Osteocyte (in vitro differentiated cells): ENCODE results near the gene HDAC4. TPM values are rescaled to one million over a fixed set of nuclear protein-coding genes. Genes with fewer than 3 reads are reported as not detected.

Source experiments
- DNase-seq: peaks from one replicate; pipeline ENCODE4 v3.0.0; 2021; ENCODE audit warnings: mixed read lengths; ENCODE audit not compliant: unreplicated experiment; ENCODE audit errors: extremely low spot score
- H3K27ac Mint-ChIP-seq: one replicate; pipeline ENCODE4 v1.8.0; 2021; ENCODE audit warnings: mild to moderate bottlenecking, mixed read lengths; ENCODE audit not compliant: unreplicated experiment
- H3K27me3 Mint-ChIP-seq: one replicate; pipeline ENCODE4 v1.8.0; 2021; ENCODE audit warnings: mixed read lengths; ENCODE audit not compliant: unreplicated experiment
- H3K36me3 Mint-ChIP-seq: one replicate; pipeline ENCODE4 v1.8.0; 2021; ENCODE audit warnings: mixed read lengths; ENCODE audit not compliant: unreplicated experiment
- H3K4me1 Mint-ChIP-seq: one replicate; pipeline ENCODE4 v1.8.0; 2021; ENCODE audit warnings: mixed read lengths; ENCODE audit not compliant: unreplicated experiment
- H3K4me3 Mint-ChIP-seq: one replicate; pipeline ENCODE4 v1.8.0; 2021; ENCODE audit warnings: mild to moderate bottlenecking, moderate library complexity, mixed read lengths; ENCODE audit not compliant: unreplicated experiment
- H3K9me3 Mint-ChIP-seq: one replicate; pipeline ENCODE4 v1.8.0; 2021; ENCODE audit warnings: mixed read lengths; ENCODE audit not compliant: unreplicated experiment
- CTCF ChIP-seq: fragments of 200-600 bp; sonication (generic); IDR thresholded peaks from 2 replicates; pipeline ENCODE4 v1.5.0; 2021; ENCODE audit warnings: antibody characterized with exemption, mild to moderate bottlenecking, moderate library complexity
- total RNA-seq: library from RNA; stranded (reverse); gene quantifications from 2 replicates; pipeline ENCODE4 v1.2.1, GENCODE V29; 2021

The HDAC4 gene
- total RNA-seq, 1 donor from 2014 or later: 30.3 TPM

- Mint-ChIP-seq H3K4me3 (no peak overlapping the region), H3K27ac (no peak overlapping the region), H3K9me3 (no peaks in the 10 kb centered on the region), H3K4me1 (no peaks in the 10 kb centered on the region), H3K27me3 (no peaks in the 10 kb centered on the region), H3K36me3 (peaks cover 5% of the 10 kb centered on the region)
- no peak for TF ChIP-seq CTCF
- DNase-seq: no peak
Observed at GRCh38 chr2:239382384-239382880, 18.4 kb downstream of the HDAC4 start.

- Mint-ChIP-seq H3K4me1 (no peaks in the 10 kb centered on the region), H3K27me3 (no peaks in the 10 kb centered on the region), H3K9me3 (no peaks in the 10 kb centered on the region), H3K27ac (no peak overlapping the region), H3K36me3 (peaks cover 5% of the 10 kb centered on the region), H3K4me3 (no peak overlapping the region)
- no peak for TF ChIP-seq CTCF
- DNase-seq: no peak
Observed at GRCh38 chr2:239381709-239382134, 19.1 kb downstream of the HDAC4 start.

- peaks cover 5% of the 10 kb centered on the region for H3K36me3 Mint-ChIP-seq
- H3K9me3 Mint-ChIP-seq: no peaks in the 10 kb centered on the region
- no peak overlapping the region for H3K27ac Mint-ChIP-seq
- H3K27me3 Mint-ChIP-seq: no peaks in the 10 kb centered on the region
- no peak for TF ChIP-seq CTCF
- no peak for DNase-seq
- no peaks in the 10 kb centered on the region for H3K4me1 Mint-ChIP-seq
- no peak overlapping the region for H3K4me3 Mint-ChIP-seq
Observed at GRCh38 chr2:239380831-239381708, 19.8 kb downstream of the HDAC4 start.

GRCh38 chr2:239379641-239380170 lies 21.1 kb downstream of the HDAC4 start:
- TF ChIP-seq CTCF: no peak
- no peaks in the 10 kb centered on the region for H3K4me1 Mint-ChIP-seq
- H3K9me3 Mint-ChIP-seq: no peaks in the 10 kb centered on the region
- H3K4me3 Mint-ChIP-seq: no peak overlapping the region
- no peak for DNase-seq
- no peak overlapping the region for H3K27ac Mint-ChIP-seq
- H3K27me3 Mint-ChIP-seq: no peaks in the 10 kb centered on the region
- H3K36me3 Mint-ChIP-seq: peaks cover 5% of the 10 kb centered on the region
